ENCODE results near the gene MYOF.
A peak's percentile ranks its signal among the peaks of the same experiment; 100 is the strongest.
"Not testable (repeated sequence)": the region's sequence is repeated elsewhere in the genome, so short reads cannot be mapped to it uniquely, and the experiment has no call there.

Gene MYOF

DNA sequence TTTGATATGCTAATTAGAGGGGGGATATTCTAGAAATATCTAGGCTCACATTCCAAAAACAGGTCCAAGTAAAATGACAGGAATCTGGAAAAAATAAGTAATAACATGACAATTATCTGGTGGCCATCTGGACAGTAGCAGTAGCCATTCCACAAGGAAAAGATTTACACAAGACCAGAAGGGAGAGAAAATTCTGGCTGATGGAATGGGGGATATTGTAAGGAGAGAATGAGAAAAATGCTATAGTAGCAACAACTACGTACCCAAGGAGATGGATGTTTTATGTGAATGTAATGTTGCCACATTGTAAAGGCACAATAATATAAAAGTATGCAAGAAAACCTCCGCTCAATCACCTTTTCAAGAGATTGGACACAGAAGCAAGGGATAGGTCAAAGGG lies 5.4 kb downstream of the MYOF start:
- H3K4me1 ChIP-seq (ENCODE audit: control insufficient read depth in 1 of 2, insufficient read depth in 2 of 2, low read length in 2 of 2): peaks cover 3 to 49% of the 10 kb centered on the region in 2 donors
- H3K4me3 ChIP-seq (ENCODE audit: low read depth in 1 of 2, low read length in 2 of 2): no peak overlapping the region
- H3K27ac ChIP-seq (ENCODE audit: low read length): peak overlapping the region; percentile 45
- H3K9me3 ChIP-seq (ENCODE audit: control insufficient read depth in 1 of 2, low read length in 2 of 2): no peaks in the 10 kb centered on the region
- H3K36me3 ChIP-seq (ENCODE audit: control insufficient read depth in 1 of 2, insufficient read depth in 2 of 2, low read length in 2 of 2): peaks cover 0 to 6% of the 10 kb centered on the region in 2 donors
- H3K27me3 ChIP-seq (ENCODE audit: low read depth, low read length): no peaks in the 10 kb centered on the region

- no peaks in the 10 kb centered on the region for H3K36me3 ChIP-seq (ENCODE audit: control insufficient read depth in 1 of 2, insufficient read depth in 2 of 2, low read length in 2 of 2)
- no peak overlapping the region for H3K4me3 ChIP-seq (ENCODE audit: low read depth in 1 of 2, low read length in 2 of 2)
- H3K27ac ChIP-seq (ENCODE audit: low read length): peak overlapping the region; percentile 41
- no peaks in the 10 kb centered on the region for H3K9me3 ChIP-seq (ENCODE audit: control insufficient read depth in 1 of 2, low read length in 2 of 2)
- no peaks in the 10 kb centered on the region for H3K27me3 ChIP-seq (ENCODE audit: low read depth, low read length)
- H3K4me1 ChIP-seq (ENCODE audit: control insufficient read depth in 1 of 2, insufficient read depth in 2 of 2, low read length in 2 of 2): peaks cover 4 to 56% of the 10 kb centered on the region in 2 donors
Observed at GRCh38 chr10:93475871-93476270, 6.3 kb downstream of the MYOF start.

DNA sequence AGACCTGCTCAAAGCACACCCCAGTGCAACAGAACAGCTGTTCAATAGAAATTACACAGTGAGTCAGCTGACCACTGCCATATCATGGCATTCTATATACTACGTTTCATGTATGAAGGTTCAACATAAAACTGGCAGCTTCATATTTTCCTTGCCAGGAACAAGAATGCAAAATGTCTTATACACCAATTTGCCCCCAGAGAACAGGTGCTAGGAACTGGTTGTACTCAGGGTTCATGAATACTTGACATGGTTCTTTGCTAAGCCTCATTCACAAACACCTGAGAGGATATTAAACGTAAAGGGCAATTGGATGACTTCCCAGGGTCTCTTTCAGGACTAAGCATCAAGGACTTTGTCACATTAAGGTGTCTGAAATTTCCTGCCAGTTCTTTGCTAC lies 6.9 kb downstream of the MYOF start:
- Histone ChIP-seq H3K36me3 (ENCODE audit: control insufficient read depth in 1 of 2, insufficient read depth in 2 of 2, low read length in 2 of 2) (peaks cover 0 to 3% of the 10 kb centered on the region in 2 donors), H3K9me3 (ENCODE audit: control insufficient read depth in 1 of 2, low read length in 2 of 2) (no peaks in the 10 kb centered on the region), H3K27me3 (ENCODE audit: low read depth, low read length) (no peaks in the 10 kb centered on the region), H3K4me3 (ENCODE audit: low read depth in 1 of 2, low read length in 2 of 2) (no peak overlapping the region), H3K27ac (ENCODE audit: low read length) (peak overlapping the region; percentile 41), H3K4me1 (ENCODE audit: control insufficient read depth in 1 of 2, insufficient read depth in 2 of 2, low read length in 2 of 2) (peaks cover 8 to 56% of the 10 kb centered on the region in 2 donors)

DNA sequence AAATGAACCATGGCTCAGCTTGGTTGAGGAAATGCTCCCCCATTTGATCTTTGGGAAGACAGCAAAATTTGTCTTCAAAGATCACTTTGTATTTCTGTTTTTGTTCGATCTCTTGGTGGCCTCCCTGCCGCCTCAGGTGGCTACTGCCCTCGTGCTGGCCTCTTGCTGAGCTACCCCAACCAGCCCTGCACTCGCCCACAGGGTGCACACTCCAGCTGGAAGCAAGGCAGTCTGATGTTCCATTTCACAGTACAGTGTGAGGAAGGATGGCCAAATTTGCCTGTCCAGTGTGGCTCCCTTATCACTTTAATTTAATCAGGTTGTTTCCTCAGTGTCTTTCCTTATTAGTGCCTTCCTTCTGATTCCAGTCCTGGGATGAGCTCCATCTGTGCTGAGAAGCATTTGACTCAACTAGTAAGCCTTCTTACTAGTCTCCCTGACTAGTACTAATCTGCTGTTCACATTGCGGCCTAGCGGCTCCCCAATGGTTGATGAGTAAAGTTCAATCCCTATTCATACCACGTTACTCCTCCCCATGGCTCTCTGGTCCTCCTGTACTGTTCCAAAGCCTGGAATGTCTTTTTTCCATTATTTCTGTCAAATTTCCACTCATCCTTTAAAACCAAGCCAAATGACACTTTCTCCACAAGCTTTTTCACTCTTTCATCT lies 8.2 kb downstream of the MYOF start:
- peaks cover 3 to 5% of the 10 kb centered on the region in 2 donors for H3K36me3 ChIP-seq (ENCODE audit: control insufficient read depth in 1 of 2, insufficient read depth in 2 of 2, low read length in 2 of 2)
- no peak overlapping the region for H3K4me3 ChIP-seq (ENCODE audit: low read depth in 1 of 2, low read length in 2 of 2)
- no peaks in the 10 kb centered on the region for H3K27me3 ChIP-seq (ENCODE audit: low read depth, low read length)
- peaks cover 8 to 48% of the 10 kb centered on the region in 2 donors for H3K4me1 ChIP-seq (ENCODE audit: control insufficient read depth in 1 of 2, insufficient read depth in 2 of 2, low read length in 2 of 2)
- H3K9me3 ChIP-seq (ENCODE audit: control insufficient read depth in 1 of 2, low read length in 2 of 2): no peaks in the 10 kb centered on the region
- H3K27ac ChIP-seq (ENCODE audit: low read length): peak overlapping the region; percentile 22

DNA sequence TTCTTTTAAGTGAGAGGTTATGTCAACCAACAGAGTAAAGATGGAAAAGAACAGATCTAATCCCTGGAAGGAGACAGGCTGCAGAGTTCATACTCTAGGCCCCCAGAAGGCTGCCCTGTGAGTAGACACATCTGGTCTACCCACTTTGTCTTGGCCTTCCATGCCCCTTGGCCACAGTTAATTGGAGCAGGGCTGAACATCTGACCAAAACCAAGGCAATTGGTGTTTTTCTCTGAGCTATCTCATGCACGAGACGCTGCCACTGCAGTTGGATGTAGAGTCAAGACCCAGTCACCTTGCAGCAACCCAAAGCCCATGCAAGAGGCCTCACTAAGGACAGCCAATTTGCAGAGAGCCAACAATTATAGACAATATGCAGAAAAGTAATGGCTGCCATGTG lies 9.0 kb downstream of the MYOF start:
- H3K27ac ChIP-seq (ENCODE audit: low read length): peak overlapping the region; percentile 2
- no peaks in the 10 kb centered on the region for H3K27me3 ChIP-seq (ENCODE audit: low read depth, low read length)

GRCh38 chr10:93471110-93471651 lies 11.0 kb downstream of the MYOF start:
- peak overlapping the region; percentile 96 for H3K27ac ChIP-seq (ENCODE audit: low read length)
- no peak overlapping the region for H3K4me3 ChIP-seq (ENCODE audit: low read depth in 1 of 2, low read length in 2 of 2)
- H3K36me3 ChIP-seq (ENCODE audit: control insufficient read depth in 1 of 2, insufficient read depth in 2 of 2, low read length in 2 of 2): peaks cover 5 to 7% of the 10 kb centered on the region in 2 donors
- peaks cover 13 to 52% of the 10 kb centered on the region in 2 donors for H3K4me1 ChIP-seq (ENCODE audit: control insufficient read depth in 1 of 2, insufficient read depth in 2 of 2, low read length in 2 of 2)
- H3K9me3 ChIP-seq (ENCODE audit: control insufficient read depth in 1 of 2, low read length in 2 of 2): no peaks in the 10 kb centered on the region
- no peaks in the 10 kb centered on the region for H3K27me3 ChIP-seq (ENCODE audit: low read depth, low read length)

More for the DNA sequence above, 9.0 kb downstream of the MYOF start:
- peaks cover 8 to 52% of the 10 kb centered on the region in 2 donors for H3K4me1 ChIP-seq (ENCODE audit: control insufficient read depth in 1 of 2, insufficient read depth in 2 of 2, low read length in 2 of 2)
- no peaks in the 10 kb centered on the region for H3K9me3 ChIP-seq (ENCODE audit: control insufficient read depth in 1 of 2, low read length in 2 of 2)
- peaks cover 3 to 5% of the 10 kb centered on the region in 2 donors for H3K36me3 ChIP-seq (ENCODE audit: control insufficient read depth in 1 of 2, insufficient read depth in 2 of 2, low read length in 2 of 2)
- H3K4me3 ChIP-seq (ENCODE audit: low read depth in 1 of 2, low read length in 2 of 2): no peak overlapping the region

- H3K27me3 ChIP-seq (ENCODE audit: low read depth, low read length): no peaks in the 10 kb centered on the region
- peaks cover 5 to 7% of the 10 kb centered on the region in 2 donors for H3K36me3 ChIP-seq (ENCODE audit: control insufficient read depth in 1 of 2, insufficient read depth in 2 of 2, low read length in 2 of 2)
- H3K27ac ChIP-seq (ENCODE audit: low read length): peak overlapping the region; percentile 79
- H3K4me1 ChIP-seq (ENCODE audit: control insufficient read depth in 1 of 2, insufficient read depth in 2 of 2, low read length in 2 of 2): peaks cover 18 to 49% of the 10 kb centered on the region in 2 donors
- H3K9me3 ChIP-seq (ENCODE audit: control insufficient read depth in 1 of 2, low read length in 2 of 2): no peaks in the 10 kb centered on the region
- H3K4me3 ChIP-seq (ENCODE audit: low read depth in 1 of 2, low read length in 2 of 2): no peak overlapping the region
Observed at GRCh38 chr10:93469454-93469853, 12.7 kb downstream of the MYOF start.

GRCh38 chr10:93468461-93469213 lies 13.5 kb downstream of the MYOF start:
- peaks cover 5 to 7% of the 10 kb centered on the region in 2 donors for H3K36me3 ChIP-seq (ENCODE audit: control insufficient read depth in 1 of 2, insufficient read depth in 2 of 2, low read length in 2 of 2)
- no peak overlapping the region for H3K4me3 ChIP-seq (ENCODE audit: low read depth in 1 of 2, low read length in 2 of 2)
- peak overlapping the region; percentile 82 for H3K27ac ChIP-seq (ENCODE audit: low read length)
- no peaks in the 10 kb centered on the region for H3K27me3 ChIP-seq (ENCODE audit: low read depth, low read length)
- no peaks in the 10 kb centered on the region for H3K9me3 ChIP-seq (ENCODE audit: control insufficient read depth in 1 of 2, low read length in 2 of 2)
- peaks cover 18 to 52% of the 10 kb centered on the region in 2 donors for H3K4me1 ChIP-seq (ENCODE audit: control insufficient read depth in 1 of 2, insufficient read depth in 2 of 2, low read length in 2 of 2)

GRCh38 chr10:93467635-93468034 lies 14.5 kb downstream of the MYOF start:
- not testable (repeated sequence) for H3K27me3 ChIP-seq (ENCODE audit: low read depth, low read length); H3K4me3 ChIP-seq (ENCODE audit: low read depth in 1 of 2, low read length in 2 of 2); H3K9me3 ChIP-seq (ENCODE audit: control insufficient read depth in 1 of 2, low read length in 2 of 2); H3K36me3 ChIP-seq (ENCODE audit: control insufficient read depth in 1 of 2, insufficient read depth in 2 of 2, low read length in 2 of 2)
- Histone ChIP-seq H3K4me1 (ENCODE audit: control insufficient read depth in 1 of 2, insufficient read depth in 2 of 2, low read length in 2 of 2) (peaks cover 18 to 49% of the 10 kb centered on the region in 2 donors), H3K27ac (ENCODE audit: low read length) (peak overlapping the region; percentile 82)

DNA sequence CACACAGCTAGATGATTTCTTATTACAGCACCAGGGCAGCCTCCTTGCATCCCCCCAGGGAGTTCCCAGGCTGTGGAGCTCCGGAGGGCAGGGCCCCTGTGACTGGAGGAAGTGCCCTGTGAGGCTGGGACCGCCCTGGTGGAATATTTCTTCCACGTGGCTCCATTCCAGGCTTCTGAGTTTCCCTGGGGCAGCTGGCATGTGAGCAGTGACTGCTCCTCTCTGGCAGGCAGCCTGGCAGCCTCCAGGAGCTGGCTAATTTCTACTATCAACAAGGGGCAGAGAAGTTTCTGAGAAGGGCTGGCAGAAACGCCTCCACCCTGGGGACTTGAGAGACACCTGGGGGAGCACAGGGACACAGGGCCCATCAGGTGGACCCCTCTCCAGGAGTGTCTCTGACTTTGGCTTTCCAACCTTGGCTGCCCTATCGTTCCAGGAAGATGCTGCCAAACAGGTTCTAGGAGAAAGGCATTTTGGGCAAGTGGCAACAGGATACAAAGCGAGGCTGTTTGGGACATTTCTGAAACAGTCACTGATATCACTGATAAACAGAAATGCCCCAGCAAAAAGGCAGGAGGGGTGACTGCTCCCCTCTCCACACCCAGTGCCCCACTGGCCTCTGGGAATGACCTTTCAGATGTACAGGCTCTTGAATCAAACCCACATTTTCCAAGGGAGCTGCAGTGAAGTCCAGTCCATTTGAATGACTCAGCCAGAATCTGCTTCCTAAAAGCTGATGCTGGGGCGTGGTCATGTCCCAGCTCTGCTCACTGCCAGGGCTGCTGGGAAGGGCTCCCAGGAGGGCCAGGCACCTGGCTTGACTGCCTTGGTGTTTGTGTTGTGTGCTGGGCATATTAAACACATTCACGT lies 16.1 kb downstream of the MYOF start:
- H3K36me3 ChIP-seq (ENCODE audit: control insufficient read depth in 1 of 2, insufficient read depth in 2 of 2, low read length in 2 of 2): peaks cover 5 to 7% of the 10 kb centered on the region in 2 donors
- H3K27ac ChIP-seq (ENCODE audit: low read length): peak overlapping the region; percentile 99
- H3K27me3 ChIP-seq (ENCODE audit: low read depth, low read length): no peaks in the 10 kb centered on the region
- H3K9me3 ChIP-seq (ENCODE audit: control insufficient read depth in 1 of 2, low read length in 2 of 2): no peaks in the 10 kb centered on the region
- H3K4me3 ChIP-seq (ENCODE audit: low read depth in 1 of 2, low read length in 2 of 2): peak overlapping the region; percentile 23 to 26
- H3K4me1 ChIP-seq (ENCODE audit: control insufficient read depth in 1 of 2, insufficient read depth in 2 of 2, low read length in 2 of 2): peaks cover 14 to 52% of the 10 kb centered on the region in 2 donors
